Epithelial cell of prostate (primary cell): ENCODE data around the gene CBLN3.
"Not testable (repeated sequence)": the region's sequence is repeated elsewhere in the genome, so short reads cannot be mapped to it uniquely, and the experiment has no call there.

Source experiments
- DNase-seq: peaks from one replicate; pipeline ENCODE4 v3.0.0-alpha.2; 2011; ENCODE audit warnings: low read depth, low spot score
- H3K27ac ChIP-seq: fragments of 450-650 bp; 2 replicates; pipeline ENCODE4 v1.5.1; 2017; ENCODE audit warnings: mild to moderate bottlenecking

The CBLN3 gene

GRCh38 chr14:24388474-24389179 lies 40.8 kb downstream of the CBLN3 start:
- no peak for DNase-seq
- no peak overlapping the region for H3K27ac ChIP-seq

GRCh38 chr14:24387579-24387978 lies 41.9 kb downstream of the CBLN3 start:
- DNase-seq, H3K27ac ChIP-seq: not testable (repeated sequence)

- no peak for DNase-seq
- H3K27ac ChIP-seq, result no peak overlapping the region
Observed at GRCh38 chr14:24387009-24387345, 42.5 kb downstream of the CBLN3 start.

- H3K27ac ChIP-seq, result no peak overlapping the region
- no peak for DNase-seq
Observed at GRCh38 chr14:24385524-24385923, 43.9 kb downstream of the CBLN3 start.

- H3K27ac ChIP-seq, result no peak overlapping the region
- no peak for DNase-seq
Observed at GRCh38 chr14:24384169-24384568, 45.3 kb downstream of the CBLN3 start.

- DNase-seq, result no peak
- H3K27ac ChIP-seq, result no peak overlapping the region
Observed at GRCh38 chr14:24382064-24382371, 47.5 kb downstream of the CBLN3 start.

- no peak for DNase-seq
- no peak overlapping the region for H3K27ac ChIP-seq
Observed at GRCh38 chr14:24381363-24382063, 48.0 kb downstream of the CBLN3 start.

GRCh38 chr14:24379907-24380730 lies 49.3 kb downstream of the CBLN3 start:
- DNase-seq, result no peak
- no peak overlapping the region for H3K27ac ChIP-seq

GRCh38 chr14:24378981-24379906 lies 50.2 kb downstream of the CBLN3 start:
- no peak overlapping the region for H3K27ac ChIP-seq
- DNase-seq, result no peak

GRCh38 chr14:24378327-24378726 lies 51.1 kb downstream of the CBLN3 start:
- DNase-seq, result no peak
- no peak overlapping the region for H3K27ac ChIP-seq

- no peak overlapping the region for H3K27ac ChIP-seq
- DNase-seq, result no peak
Observed at GRCh38 chr14:24377657-24378056, 51.8 kb downstream of the CBLN3 start.

GRCh38 chr14:24377126-24377525 lies 52.3 kb downstream of the CBLN3 start:
- no peak for DNase-seq
- no peak overlapping the region for H3K27ac ChIP-seq
